Endothelial cell (in vitro differentiated cells): Measurements from ENCODE around the gene VEZF1. TPM values are rescaled to one million over a fixed set of nuclear protein-coding genes. Genes with fewer than 3 reads are reported as not detected.

Experiments used
- DNase-seq: peaks from one replicate; pipeline ENCODE4 v3.0.0; 2021; ENCODE audit warnings: low spot score
- H3K27ac Mint-ChIP-seq: one replicate; pipeline ENCODE4 v1.8.0; 2021; ENCODE audit warnings: mixed read lengths, inconsistent platforms; ENCODE audit not compliant: unreplicated experiment
- H3K27me3 Mint-ChIP-seq: one replicate; pipeline ENCODE4 v1.8.0; 2021; ENCODE audit warnings: mild to moderate bottlenecking, moderate library complexity, mixed read lengths, inconsistent platforms; ENCODE audit not compliant: unreplicated experiment
- H3K36me3 Mint-ChIP-seq: one replicate; pipeline ENCODE4 v1.8.0; 2021; ENCODE audit warnings: mild to moderate bottlenecking, low read depth, mixed read lengths, inconsistent platforms; ENCODE audit not compliant: unreplicated experiment
- H3K4me1 Mint-ChIP-seq: one replicate; pipeline ENCODE4 v1.8.0; 2021; ENCODE audit warnings: mild to moderate bottlenecking, mixed read lengths, inconsistent platforms; ENCODE audit not compliant: unreplicated experiment
- H3K4me3 Mint-ChIP-seq: one replicate; pipeline ENCODE4 v1.8.0; 2021; ENCODE audit warnings: mild to moderate bottlenecking, mixed read lengths, inconsistent platforms; ENCODE audit not compliant: unreplicated experiment
- H3K9me3 Mint-ChIP-seq: one replicate; pipeline ENCODE4 v1.8.0; 2021; ENCODE audit warnings: mixed read lengths, inconsistent platforms; ENCODE audit not compliant: unreplicated experiment
- total RNA-seq: library from RNA; stranded (reverse); fragmentation: NEBNext Ultra II Directional; extraction: Animal tissue kit (Norgen Biotek cat#: 25700); gene quantifications from one replicate; pipeline ENCODE4 v1.2.1, GENCODE V29; 2021; ENCODE audit not compliant: unreplicated experiment
- TF ChIP-seq, protein P1 (sequence below): fragments of 200-600 bp; sonication (generic); IDR thresholded peaks from one replicate; pipeline ENCODE4 v1.5.0; 2021; ENCODE audit warnings: antibody characterized with exemption; ENCODE audit not compliant: unreplicated experiment

VEZF1 gene
- total RNA-seq, 1 donor from 2014 or later: 43.7 TPM

DNA sequence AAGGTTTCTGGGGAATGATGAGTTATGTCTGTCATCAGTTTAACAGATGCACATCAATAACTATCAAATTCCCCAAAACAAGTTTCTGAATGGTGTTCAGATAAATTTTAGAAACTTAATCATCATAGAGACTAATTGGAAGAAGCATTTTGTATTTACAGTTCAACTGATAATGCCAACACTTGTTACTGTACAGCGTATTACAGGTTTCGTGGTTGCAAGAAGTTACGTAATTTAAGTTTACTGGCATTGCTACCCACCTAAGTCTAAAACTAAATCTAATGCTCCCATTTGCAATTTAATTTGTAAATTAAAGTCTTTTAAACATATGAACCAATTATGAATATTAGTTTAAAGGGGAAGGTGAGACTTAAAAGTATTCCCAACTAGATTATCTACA, 16.0 kb upstream of the VEZF1 start:
- DNase-seq: no peak
- Mint-ChIP-seq H3K36me3 (peaks cover 32% of the 10 kb centered on the region), H3K27me3 (peaks cover 14% of the 10 kb centered on the region), H3K9me3 (no peaks in the 10 kb centered on the region), H3K27ac (no peak overlapping the region), H3K4me1 (peaks cover 18% of the 10 kb centered on the region), H3K4me3 (no peak overlapping the region)
- TF ChIP-seq, protein P1, sequence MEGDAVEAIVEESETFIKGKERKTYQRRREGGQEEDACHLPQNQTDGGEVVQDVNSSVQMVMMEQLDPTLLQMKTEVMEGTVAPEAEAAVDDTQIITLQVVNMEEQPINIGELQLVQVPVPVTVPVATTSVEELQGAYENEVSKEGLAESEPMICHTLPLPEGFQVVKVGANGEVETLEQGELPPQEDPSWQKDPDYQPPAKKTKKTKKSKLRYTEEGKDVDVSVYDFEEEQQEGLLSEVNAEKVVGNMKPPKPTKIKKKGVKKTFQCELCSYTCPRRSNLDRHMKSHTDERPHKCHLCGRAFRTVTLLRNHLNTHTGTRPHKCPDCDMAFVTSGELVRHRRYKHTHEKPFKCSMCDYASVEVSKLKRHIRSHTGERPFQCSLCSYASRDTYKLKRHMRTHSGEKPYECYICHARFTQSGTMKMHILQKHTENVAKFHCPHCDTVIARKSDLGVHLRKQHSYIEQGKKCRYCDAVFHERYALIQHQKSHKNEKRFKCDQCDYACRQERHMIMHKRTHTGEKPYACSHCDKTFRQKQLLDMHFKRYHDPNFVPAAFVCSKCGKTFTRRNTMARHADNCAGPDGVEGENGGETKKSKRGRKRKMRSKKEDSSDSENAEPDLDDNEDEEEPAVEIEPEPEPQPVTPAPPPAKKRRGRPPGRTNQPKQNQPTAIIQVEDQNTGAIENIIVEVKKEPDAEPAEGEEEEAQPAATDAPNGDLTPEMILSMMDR: no peak

GRCh38 chr17:58002973-58003372, 14.9 kb upstream of the VEZF1 start:
- Mint-ChIP-seq H3K9me3 (no peaks in the 10 kb centered on the region), H3K27ac (no peak overlapping the region), H3K27me3 (peaks cover 12% of the 10 kb centered on the region), H3K36me3 (peaks cover 32% of the 10 kb centered on the region), H3K4me1 (peaks cover 18% of the 10 kb centered on the region), H3K4me3 (peak overlapping the region; percentile 25)
- TF ChIP-seq, protein P1: no peak
- no peak for DNase-seq

DNA sequence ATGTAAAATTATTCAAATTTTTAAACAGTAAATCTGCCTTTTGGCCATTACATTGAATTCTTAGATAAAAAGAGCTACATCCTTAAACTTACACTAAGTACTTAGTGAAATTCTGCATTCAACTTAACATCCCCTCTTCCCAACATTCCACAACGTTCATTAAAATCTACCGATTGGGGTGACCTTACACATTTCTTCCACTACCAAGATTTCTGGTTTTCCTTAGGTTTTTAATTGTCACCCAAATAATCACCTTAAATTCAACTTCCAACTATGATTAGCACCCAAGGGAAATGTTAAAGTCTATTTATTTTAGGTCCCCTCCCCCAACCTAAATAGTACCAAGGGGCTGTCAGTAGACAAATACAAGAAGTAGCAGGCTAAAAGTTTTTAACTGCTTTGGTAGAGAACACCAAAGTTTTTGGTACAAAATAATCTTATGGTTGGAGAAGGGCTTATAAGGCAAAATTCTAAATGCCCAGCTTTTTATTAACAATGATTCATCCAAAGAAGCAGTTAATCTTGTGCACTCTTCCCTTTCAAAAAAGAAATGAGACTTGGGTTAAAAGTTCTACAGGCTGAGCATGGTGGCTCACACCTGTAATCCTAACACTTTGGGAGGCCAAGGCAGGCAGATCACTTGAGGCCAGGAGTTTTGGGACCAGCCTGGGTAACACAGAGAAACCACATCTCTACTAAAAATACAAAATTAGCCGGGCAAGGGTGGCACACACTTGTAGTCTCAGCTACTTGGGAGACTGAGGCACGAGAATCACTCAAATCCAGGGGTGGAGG, 14.3 kb upstream of the VEZF1 start:
- DNase-seq: no peak
- Mint-ChIP-seq H3K4me3 (peak overlapping the region; percentile 25), H3K27me3 (peaks cover 6% of the 10 kb centered on the region), H3K9me3 (no peaks in the 10 kb centered on the region), H3K36me3 (peaks cover 32% of the 10 kb centered on the region), H3K4me1 (peaks cover 18% of the 10 kb centered on the region), H3K27ac (no peak overlapping the region)
- TF ChIP-seq, protein P1: no peak

GRCh38 chr17:58001461-58002124, 13.5 kb upstream of the VEZF1 start:
- Mint-ChIP-seq H3K27me3 (peaks cover 5% of the 10 kb centered on the region), H3K27ac (no peak overlapping the region), H3K36me3 (peaks cover 35% of the 10 kb centered on the region), H3K4me3 (no peak overlapping the region), H3K9me3 (no peaks in the 10 kb centered on the region), H3K4me1 (peaks cover 13% of the 10 kb centered on the region)
- DNase-seq: no peak
- TF ChIP-seq, protein P1: no peak

DNA sequence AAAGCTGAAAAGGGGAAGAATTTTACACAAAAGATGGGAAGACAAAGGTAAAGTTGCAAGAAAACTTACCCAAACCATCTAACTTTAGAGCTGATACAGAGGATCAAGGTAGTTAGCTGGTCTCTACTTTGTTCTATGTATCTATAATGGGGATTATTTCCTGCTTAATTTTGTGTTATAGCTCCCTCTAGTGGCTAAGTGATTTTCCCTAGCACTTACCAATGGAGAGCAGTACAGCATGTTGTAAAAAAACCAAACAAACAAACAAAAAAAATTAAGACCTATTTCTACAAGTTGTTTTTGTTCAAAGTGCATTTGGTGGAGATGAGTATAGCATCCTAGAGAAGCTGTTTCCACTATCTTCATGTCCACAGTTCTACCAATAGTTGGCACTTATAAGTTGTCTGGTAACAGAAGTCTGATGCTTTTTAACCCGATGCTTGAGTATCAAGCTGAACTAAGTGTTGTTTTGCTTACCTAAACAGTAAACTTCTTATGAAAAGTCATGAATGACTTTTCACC, 11.5 kb upstream of the VEZF1 start:
- H3K27ac Mint-ChIP-seq: no peak overlapping the region
- peaks cover 21% of the 10 kb centered on the region for H3K36me3 Mint-ChIP-seq
- TF ChIP-seq, protein P1: peak; percentile 92
- H3K4me1 Mint-ChIP-seq: peaks cover 4% of the 10 kb centered on the region
- no peak overlapping the region for H3K4me3 Mint-ChIP-seq
- DNase-seq: no peak
- H3K9me3 Mint-ChIP-seq: no peaks in the 10 kb centered on the region
- no peaks in the 10 kb centered on the region for H3K27me3 Mint-ChIP-seq
